ENCODE data around the gene VMP1. TPM values are rescaled to one million over a fixed set of nuclear protein-coding genes. Genes with fewer than 3 reads are reported as not detected.

VMP1 gene
- total RNA-seq, 1 experiment from 2014 or later = 236 TPM

DNA sequence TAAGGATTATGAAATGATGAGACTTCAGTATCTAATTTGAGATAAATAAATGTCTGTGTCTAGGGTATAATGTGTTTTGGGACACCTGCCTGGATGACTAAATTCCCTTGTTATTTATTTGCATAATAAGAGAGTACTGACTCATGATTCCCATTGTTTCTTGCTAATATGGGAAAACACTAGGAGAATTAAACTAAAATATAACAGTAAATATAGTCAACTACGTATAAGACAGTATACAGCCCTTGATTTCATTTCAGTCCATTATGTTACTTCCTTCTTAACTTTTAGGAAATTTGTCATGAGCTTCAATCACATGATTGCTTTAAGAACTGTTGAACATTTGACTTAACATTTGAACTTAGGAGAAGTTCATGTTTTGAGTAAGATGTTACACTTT is 62.4 kb downstream of the VMP1 start:
- TF ChIP-seq EZH2 (IDR thresholded peaks at IDR 0.05; ENCODE audit: low read depth) (no peak), CTCF (conservative IDR thresholded peaks at IDR 0.05) (no peak)
- Histone ChIP-seq H3K9me3 (ENCODE audit: insufficient read depth, low read depth) (no peaks in the 10 kb centered on the region), H3K79me2 (ENCODE audit: low read depth) (peaks cover 14% of the 10 kb centered on the region), H3F3A (ENCODE audit: insufficient read depth, low read depth) (peaks cover 27% of the 10 kb centered on the region), H3K4me1 (replicated peaks; ENCODE audit: insufficient read depth) (peaks cover 22% of the 10 kb centered on the region), H2AFZ (no peak overlapping the region), H3K4me3 (no peak overlapping the region), H3K4me2 (peak overlapping the region; percentile 27), H3K27ac (peak overlapping the region; percentile 75), H4K20me1 (ENCODE audit: insufficient read depth) (no peaks in the 10 kb centered on the region), H3K27me3 (ENCODE audit: insufficient read depth, low read depth) (no peaks in the 10 kb centered on the region), H3K36me3 (ENCODE audit: low read depth) (peaks cover 16% of the 10 kb centered on the region), H3K9me2 (ENCODE audit: insufficient read depth) (no peaks in the 10 kb centered on the region)
- peak in 1 of 2 experiments; percentile 67 for DNase-seq
- ChIA-PET CTCF (no interaction called here), POLR2A (ENCODE audit: unreplicated experiment) (interaction anchor here (0.5 to 0.6 kb wide), 3 partner anchors 9 to 67 kb away, joined by 3 to 5 read pairs (median 4); no protein-coding TSS in a partner anchor)
- no TSS peak for BruUV-seq (replicated peaks)
- intact Hi-C loops (cut with micrococcal nuclease; ENCODE audit: unreplicated experiment) = no loop called here

- Histone ChIP-seq H3K27me3 (ENCODE audit: insufficient read depth, low read depth) (no peaks in the 10 kb centered on the region), H2AFZ (no peak overlapping the region), H3F3A (ENCODE audit: insufficient read depth, low read depth) (peaks cover 27% of the 10 kb centered on the region), H3K4me2 (no peak overlapping the region), H3K4me3 (no peak overlapping the region), H3K9me3 (ENCODE audit: insufficient read depth, low read depth) (no peaks in the 10 kb centered on the region), H3K9me2 (ENCODE audit: insufficient read depth) (no peaks in the 10 kb centered on the region), H4K20me1 (ENCODE audit: insufficient read depth) (no peaks in the 10 kb centered on the region), H3K79me2 (ENCODE audit: low read depth) (peaks cover 14% of the 10 kb centered on the region), H3K27ac (peak overlapping the region; percentile 75; the same call in 1 of the 2 replicates), H3K4me1 (replicated peaks; ENCODE audit: insufficient read depth) (peaks cover 23% of the 10 kb centered on the region), H3K36me3 (ENCODE audit: low read depth) (peaks cover 20% of the 10 kb centered on the region)
- DNase-seq = no peak
- ChIA-PET CTCF (no interaction called here), POLR2A (ENCODE audit: unreplicated experiment) (interaction anchor here (0.6 to 1.2 kb wide), 2 partner anchors 15 to 57 kb away, joined by 4 to 6 read pairs; no protein-coding TSS in a partner anchor)
- no peak for TF ChIP-seq CTCF (conservative IDR thresholded peaks at IDR 0.05)
- TF ChIP-seq EZH2 (IDR thresholded peaks at IDR 0.05; ENCODE audit: low read depth) = no peak
- intact Hi-C loops (cut with micrococcal nuclease; ENCODE audit: unreplicated experiment) = no loop called here
- no TSS peak for BruUV-seq (replicated peaks)
These were observed 63.6 kb downstream of the VMP1 start for GRCh38 chr17:59771093-59771492.

GRCh38 chr17:59775786-59776350 is 68.4 kb downstream of the VMP1 start:
- Histone ChIP-seq H3K27ac (peak overlapping the region; percentile 26; the same call in 1 of the 2 replicates), H3K79me2 (ENCODE audit: low read depth) (peaks cover 11% of the 10 kb centered on the region), H3K9me2 (ENCODE audit: insufficient read depth) (no peaks in the 10 kb centered on the region), H2AFZ (no peak overlapping the region), H3K9me3 (ENCODE audit: insufficient read depth, low read depth) (no peaks in the 10 kb centered on the region), H3F3A (ENCODE audit: insufficient read depth, low read depth) (peaks cover 7% of the 10 kb centered on the region), H3K4me3 (no peak overlapping the region), H3K4me2 (no peak overlapping the region), H3K4me1 (replicated peaks; ENCODE audit: insufficient read depth) (peaks cover 24% of the 10 kb centered on the region), H3K36me3 (ENCODE audit: low read depth) (peaks cover 39% of the 10 kb centered on the region), H3K27me3 (ENCODE audit: insufficient read depth, low read depth) (no peaks in the 10 kb centered on the region), H4K20me1 (ENCODE audit: insufficient read depth) (no peaks in the 10 kb centered on the region)
- BruUV-seq (replicated peaks) = no TSS peak
- ChIA-PET POLR2A (ENCODE audit: unreplicated experiment) (no interaction called here), CTCF (interaction anchor here (0.6 kb wide), 1 partner anchor 58 kb away, joined by 3 read pairs; no protein-coding TSS in a partner anchor)
- intact Hi-C loops (cut with micrococcal nuclease; ENCODE audit: unreplicated experiment) = no loop called here
- DNase-seq = no peak
- no peak for TF ChIP-seq CTCF (conservative IDR thresholded peaks at IDR 0.05)
- TF ChIP-seq EZH2 (IDR thresholded peaks at IDR 0.05; ENCODE audit: low read depth) = no peak

Data from PC-9 (cell line).